ENCODE results near the gene WDR81. TPM values are rescaled to one million over a fixed set of nuclear protein-coding genes. Genes with fewer than 3 reads are reported as not detected.

Gene WDR81
- polyA plus RNA-seq, 1 donor (not counting 4 experiments of a cell fraction or from before 2014, with no cell fraction given), result 4.2 TPM

DNA sequence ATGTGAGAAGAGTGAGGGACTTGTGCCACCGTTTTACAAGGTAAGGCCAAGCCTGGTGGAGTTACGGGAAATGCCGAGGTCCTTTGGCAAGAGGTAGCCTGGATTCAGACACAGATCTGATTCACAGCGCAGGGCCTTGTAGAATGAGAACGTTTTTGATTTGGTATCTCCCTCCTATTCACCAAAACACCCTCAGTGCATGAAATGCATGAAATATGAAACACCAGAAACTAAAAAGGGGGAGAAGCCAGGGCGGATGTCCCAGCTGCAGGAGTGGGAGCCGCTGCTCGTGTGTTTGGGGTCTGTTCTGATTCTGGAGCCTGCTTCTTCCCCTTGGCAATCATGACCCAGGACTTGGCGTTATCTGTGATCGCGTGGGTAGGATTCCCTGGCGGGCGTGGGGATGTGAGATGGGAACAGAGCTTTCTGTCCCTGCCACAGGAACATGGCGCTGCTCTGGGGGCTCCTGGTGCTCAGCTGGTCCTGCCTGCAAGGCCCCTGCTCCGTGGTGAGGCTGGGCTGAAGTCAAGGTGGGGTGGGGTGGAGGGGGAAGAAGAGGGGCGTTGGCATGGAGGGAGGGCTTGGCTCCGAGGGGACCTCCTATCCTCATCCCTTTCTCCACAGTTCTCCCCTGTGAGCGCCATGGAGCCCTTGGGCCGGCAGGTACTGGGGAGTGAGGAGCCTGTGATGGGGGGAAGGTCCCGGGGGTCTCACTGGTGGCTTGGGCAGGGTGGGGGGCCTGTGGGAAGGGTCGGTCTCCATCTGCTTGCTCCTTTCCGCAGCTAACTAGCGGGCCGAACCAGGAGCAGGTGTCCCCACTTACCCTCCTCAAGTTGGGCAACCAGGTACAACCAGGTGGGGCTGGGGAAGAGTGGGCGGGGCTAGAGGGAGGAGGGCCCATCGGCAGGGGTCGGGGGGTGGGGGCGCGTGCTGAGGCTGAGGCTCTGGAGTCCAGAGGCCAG lies 20.3 kb downstream of the WDR81 start:
- H3K9me1 ChIP-seq (ENCODE audit: control insufficient read depth, extremely low read depth, insufficient read depth, low read length), result no peaks in the 10 kb centered on the region
- peaks cover 9% of the 10 kb centered on the region for H3K4me1 ChIP-seq (ENCODE audit: control insufficient read depth, extremely low read depth, insufficient read depth, low read length)
- no peaks in the 10 kb centered on the region for H3K9me3 ChIP-seq (ENCODE audit: control insufficient read depth, low read depth, low read length)
- H3K4me3 ChIP-seq (ENCODE audit: control insufficient read depth in 2 of 3, extremely low read depth in 1 of 3, insufficient read depth in 2 of 3, low read depth in 1 of 3, low read length in 3 of 3), result no peak overlapping the region
- no peaks in the 10 kb centered on the region for H4K20me1 ChIP-seq (ENCODE audit: control insufficient read depth, extremely low read depth, insufficient read depth, low read length)
- no peak overlapping the region for H3K27ac ChIP-seq (ENCODE audit: control insufficient read depth, insufficient read depth, low read length)
- dilution Hi-C loops (cut with MboI; ENCODE audit: extremely low pct_ligation_motif_present, low sequenced_read_pairs), result no loop called here
- H3K27me3 ChIP-seq (ENCODE audit: control insufficient read depth, extremely low read depth, insufficient read depth, low read length), result no peaks in the 10 kb centered on the region
- no peak overlapping the region for H2AFZ ChIP-seq (ENCODE audit: control insufficient read depth, low read length)
- no peak overlapping the region for H3K9ac ChIP-seq (ENCODE audit: control insufficient read depth, extremely low read depth, insufficient read depth, low read length)
- TF ChIP-seq, protein P1, sequence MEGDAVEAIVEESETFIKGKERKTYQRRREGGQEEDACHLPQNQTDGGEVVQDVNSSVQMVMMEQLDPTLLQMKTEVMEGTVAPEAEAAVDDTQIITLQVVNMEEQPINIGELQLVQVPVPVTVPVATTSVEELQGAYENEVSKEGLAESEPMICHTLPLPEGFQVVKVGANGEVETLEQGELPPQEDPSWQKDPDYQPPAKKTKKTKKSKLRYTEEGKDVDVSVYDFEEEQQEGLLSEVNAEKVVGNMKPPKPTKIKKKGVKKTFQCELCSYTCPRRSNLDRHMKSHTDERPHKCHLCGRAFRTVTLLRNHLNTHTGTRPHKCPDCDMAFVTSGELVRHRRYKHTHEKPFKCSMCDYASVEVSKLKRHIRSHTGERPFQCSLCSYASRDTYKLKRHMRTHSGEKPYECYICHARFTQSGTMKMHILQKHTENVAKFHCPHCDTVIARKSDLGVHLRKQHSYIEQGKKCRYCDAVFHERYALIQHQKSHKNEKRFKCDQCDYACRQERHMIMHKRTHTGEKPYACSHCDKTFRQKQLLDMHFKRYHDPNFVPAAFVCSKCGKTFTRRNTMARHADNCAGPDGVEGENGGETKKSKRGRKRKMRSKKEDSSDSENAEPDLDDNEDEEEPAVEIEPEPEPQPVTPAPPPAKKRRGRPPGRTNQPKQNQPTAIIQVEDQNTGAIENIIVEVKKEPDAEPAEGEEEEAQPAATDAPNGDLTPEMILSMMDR (optimal IDR thresholded peaks at IDR 0.05 in 1 of 3, IDR thresholded peaks at IDR 0.05 in 1 of 3, conservative IDR thresholded peaks at IDR 0.05 in 1 of 3; ENCODE audit: extremely low read depth in 1 of 3, insufficient read depth in 2 of 3, low read length in 3 of 3), result no peak
- no peak for TF ChIP-seq EZH2 (IDR thresholded peaks at IDR 0.05; ENCODE audit: low read length)
- no peak overlapping the region for H3K4me2 ChIP-seq (ENCODE audit: control insufficient read depth, extremely low read depth, insufficient read depth, low read depth, low read length)
- no peak for DNase-seq (ENCODE audit: low read depth, low spot score)
- no peak for FAIRE-seq
- H3K36me3 ChIP-seq (ENCODE audit: control insufficient read depth in 2 of 2, extremely low read depth in 1 of 2, insufficient read depth in 2 of 2, low read length in 2 of 2), result no peaks in the 10 kb centered on the region
- no peaks in the 10 kb centered on the region for H3K79me2 ChIP-seq (ENCODE audit: control insufficient read depth, insufficient read depth, low read length)

DNA sequence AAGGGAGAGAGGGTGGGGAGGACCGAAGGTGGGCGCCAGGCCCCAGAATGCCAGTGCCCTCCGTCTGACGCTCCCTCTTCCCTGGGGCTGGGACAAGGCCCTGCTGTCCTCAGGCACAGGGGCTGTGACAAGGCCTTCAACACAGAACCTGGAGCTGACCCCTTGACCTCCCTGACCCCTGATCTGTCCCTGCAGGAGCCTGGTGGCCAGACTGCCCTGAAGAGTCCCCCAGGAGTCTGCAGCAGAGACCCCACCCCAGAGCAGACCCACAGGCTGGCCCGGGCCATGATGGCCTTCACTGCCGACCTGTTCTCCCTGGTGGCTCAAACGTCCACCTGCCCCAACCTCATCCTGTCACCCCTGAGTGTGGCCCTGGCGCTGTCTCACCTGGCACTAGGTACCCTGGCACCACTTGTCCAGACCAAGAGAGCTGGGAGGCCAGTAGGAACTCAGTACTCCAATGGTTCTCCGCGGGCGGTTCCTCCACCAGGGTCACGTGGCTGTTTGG lies 21.1 kb downstream of the WDR81 start:
- H3K36me3 ChIP-seq (ENCODE audit: control insufficient read depth in 2 of 2, extremely low read depth in 1 of 2, insufficient read depth in 2 of 2, low read length in 2 of 2), result no peaks in the 10 kb centered on the region
- H3K79me2 ChIP-seq (ENCODE audit: control insufficient read depth, insufficient read depth, low read length), result no peaks in the 10 kb centered on the region
- H3K27ac ChIP-seq (ENCODE audit: control insufficient read depth, insufficient read depth, low read length), result no peak overlapping the region
- H2AFZ ChIP-seq (ENCODE audit: control insufficient read depth, low read length), result no peak overlapping the region
- H3K4me2 ChIP-seq (ENCODE audit: control insufficient read depth, extremely low read depth, insufficient read depth, low read depth, low read length), result no peak overlapping the region
- H3K4me3 ChIP-seq (ENCODE audit: control insufficient read depth in 2 of 3, extremely low read depth in 1 of 3, insufficient read depth in 2 of 3, low read depth in 1 of 3, low read length in 3 of 3), result no peak overlapping the region
- DNase-seq (ENCODE audit: low read depth, low spot score), result no peak
- H4K20me1 ChIP-seq (ENCODE audit: control insufficient read depth, extremely low read depth, insufficient read depth, low read length), result no peaks in the 10 kb centered on the region
- FAIRE-seq, result no peak
- no peaks in the 10 kb centered on the region for H3K27me3 ChIP-seq (ENCODE audit: control insufficient read depth, extremely low read depth, insufficient read depth, low read length)
- no peak overlapping the region for H3K9ac ChIP-seq (ENCODE audit: control insufficient read depth, extremely low read depth, insufficient read depth, low read length)
- H3K9me3 ChIP-seq (ENCODE audit: control insufficient read depth, low read depth, low read length), result no peaks in the 10 kb centered on the region
- no peaks in the 10 kb centered on the region for H3K9me1 ChIP-seq (ENCODE audit: control insufficient read depth, extremely low read depth, insufficient read depth, low read length)
- no peak for TF ChIP-seq EZH2 (IDR thresholded peaks at IDR 0.05; ENCODE audit: low read length)
- TF ChIP-seq, protein P1 (optimal IDR thresholded peaks at IDR 0.05 in 1 of 3, IDR thresholded peaks at IDR 0.05 in 1 of 3, conservative IDR thresholded peaks at IDR 0.05 in 1 of 3; ENCODE audit: extremely low read depth in 1 of 3, insufficient read depth in 2 of 3, low read length in 3 of 3), result no peak
- dilution Hi-C loops (cut with MboI; ENCODE audit: extremely low pct_ligation_motif_present, low sequenced_read_pairs), result no loop called here
- peaks cover 9% of the 10 kb centered on the region for H3K4me1 ChIP-seq (ENCODE audit: control insufficient read depth, extremely low read depth, insufficient read depth, low read length)
